Neural progenitor cell (in vitro differentiated cells): ENCODE results near the gene GUCY1B1. TPM values are rescaled to one million over a fixed set of nuclear protein-coding genes. Genes with fewer than 3 reads are reported as not detected.

Experiments
- DNase-seq: peaks from one replicate; pipeline ENCODE4 v3.0.0-alpha.2; 2016; ENCODE audit warnings: low spot score
- H2AFZ ChIP-seq: fragments of 200-600 bp; sonication (generic); replicated peaks from 2 replicates; pipeline ENCODE4 v1.6.1; 2016; ENCODE audit warnings: antibody characterized with exemption
- H3F3A ChIP-seq: fragments of 200-600 bp; sonication (generic); 2 replicates; pipeline ENCODE4 v1.6.1; 2016; ENCODE audit warnings: antibody characterized with exemption, low read depth
- H3K27ac ChIP-seq: fragments of 200-600 bp; sonication (generic); 2 replicates; pipeline ENCODE4 v1.5.1; 2016; ENCODE audit warnings: mild to moderate bottlenecking
- H3K27me3 ChIP-seq: fragments of 200-600 bp; sonication (generic); 2 replicates; pipeline ENCODE4 v1.6.1; 2016; ENCODE audit warnings: mild to moderate bottlenecking, moderate library complexity
- H3K36me3 ChIP-seq: fragments of 200-600 bp; sonication (generic); 2 replicates; pipeline ENCODE4 v1.5.1; 2016
- H3K4me1 ChIP-seq: fragments of 200-600 bp; sonication (generic); 2 replicates; pipeline ENCODE4 v1.6.1; 2016; ENCODE audit warnings: mixed run types
- H3K4me2 ChIP-seq: fragments of 200-600 bp; sonication (generic); 2 replicates; pipeline ENCODE4 v1.6.1; 2016
- H3K4me3 ChIP-seq: fragments of 200-600 bp; sonication (generic); 2 replicates; pipeline ENCODE4 v1.5.1; 2016
- H3K79me2 ChIP-seq: fragments of 200-600 bp; sonication (generic); 2 replicates; pipeline ENCODE4 v1.6.1; 2016; ENCODE audit warnings: low read depth
- H3K9ac ChIP-seq: fragments of 200-600 bp; sonication (generic); 2 replicates; pipeline ENCODE4 v1.6.1; 2016
- H3K9me3 ChIP-seq: fragments of 200-600 bp; sonication (generic); 2 replicates; pipeline ENCODE4 v1.5.1; 2016; ENCODE audit warnings: low read depth
- H4K20me1 ChIP-seq: fragments of 200-600 bp; sonication (generic); 2 replicates; pipeline ENCODE4 v1.6.1; 2016; ENCODE audit warnings: low read depth
- H3K27ac Mint-ChIP-seq: 3 replicates; pipeline ENCODE4 v1.8.0; 2021; ENCODE audit warnings: mixed read lengths
- H3K27me3 Mint-ChIP-seq: 2 replicates; pipeline ENCODE4 v1.8.0; 2022; ENCODE audit warnings: low read depth, mild to moderate bottlenecking, inconsistent platforms, moderate library complexity, mixed read lengths; ENCODE audit not compliant: insufficient read depth
- H3K36me3 Mint-ChIP-seq: 3 replicates; pipeline ENCODE4 v1.8.0; 2021; ENCODE audit warnings: mixed read lengths
- H3K4me1 Mint-ChIP-seq: 3 replicates; pipeline ENCODE4 v1.8.0; 2021; ENCODE audit warnings: mixed read lengths
- H3K4me3 Mint-ChIP-seq: 3 replicates; pipeline ENCODE4 v1.8.0; 2021; ENCODE audit warnings: mild to moderate bottlenecking, moderate library complexity, mixed read lengths
- H3K9me3 Mint-ChIP-seq: 3 replicates; pipeline ENCODE4 v1.8.0; 2020; ENCODE audit warnings: mixed read lengths
- EZH2 ChIP-seq: fragments of 200-600 bp; sonication (generic); IDR thresholded peaks from 2 replicates; pipeline ENCODE4 v1.6.1; 2017; ENCODE audit warnings: antibody characterized with exemption, mild to moderate bottlenecking, moderate library complexity
- EZH2phosphoT487 ChIP-seq: fragments of 200-600 bp; sonication (generic); IDR thresholded peaks from 2 replicates; pipeline ENCODE4 v1.6.1; 2017; ENCODE audit warnings: antibody characterized with exemption
- total RNA-seq: library from RNA; depleted of rRNA; stranded (reverse); fragments of >200 nt; gene quantifications from 2 replicates; pipeline ENCODE4 v1.2.3, GENCODE V29; 2015; ENCODE audit warnings: low replicate concordance
- TF ChIP-seq, protein P1 (sequence below): fragments of 200-600 bp; sonication (generic); IDR thresholded peaks from 2 replicates; pipeline ENCODE4 v1.5.1; 2017; ENCODE audit warnings: antibody characterized with exemption, mild to moderate bottlenecking

GUCY1B1 gene
- total RNA-seq, 1 donor from 2014 or later, result 10.9 TPM

DNA sequence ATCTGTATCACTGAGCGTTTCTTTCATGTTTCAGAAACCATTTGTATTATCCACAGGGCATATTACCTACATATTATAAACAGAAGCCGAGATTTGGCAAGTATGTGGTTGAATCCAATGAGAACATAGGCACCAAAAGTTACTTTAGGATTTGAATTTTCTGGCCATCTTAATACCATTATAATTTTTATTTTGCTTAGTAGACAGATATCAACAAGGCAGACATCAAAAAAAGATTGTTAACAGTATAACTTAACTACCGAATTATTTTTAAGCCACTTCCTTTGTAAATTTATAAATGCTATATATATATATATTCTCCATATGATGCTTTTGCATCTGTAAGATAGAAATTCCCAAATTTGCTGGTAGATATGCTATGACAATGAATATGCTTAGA is 2.2 kb downstream of the GUCY1B1 start:
- Histone ChIP-seq H3K4me2 (peak overlapping the region; percentile 91), H2AFZ (no peak overlapping the region), H4K20me1 (no peaks in the 10 kb centered on the region), H3F3A (peaks cover 6% of the 10 kb centered on the region), H3K4me3 (no peak overlapping the region), H3K9me3 (no peaks in the 10 kb centered on the region), H3K27me3 (peaks cover 23% of the 10 kb centered on the region), H3K27ac (no peak overlapping the region), H3K36me3 (no peaks in the 10 kb centered on the region), H3K9ac (no peak overlapping the region), H3K4me1 (peaks cover 24% of the 10 kb centered on the region), H3K79me2 (no peaks in the 10 kb centered on the region)
- no peak for DNase-seq
- Mint-ChIP-seq H3K27ac (no peak overlapping the region), H3K36me3 (peaks cover 6% of the 10 kb centered on the region), H3K27me3 (peaks cover 6% of the 10 kb centered on the region), H3K4me3 (peak overlapping the region; percentile 78), H3K4me1 (peaks cover 31% of the 10 kb centered on the region), H3K9me3 (peaks cover 5% of the 10 kb centered on the region)
- TF ChIP-seq, protein P1, sequence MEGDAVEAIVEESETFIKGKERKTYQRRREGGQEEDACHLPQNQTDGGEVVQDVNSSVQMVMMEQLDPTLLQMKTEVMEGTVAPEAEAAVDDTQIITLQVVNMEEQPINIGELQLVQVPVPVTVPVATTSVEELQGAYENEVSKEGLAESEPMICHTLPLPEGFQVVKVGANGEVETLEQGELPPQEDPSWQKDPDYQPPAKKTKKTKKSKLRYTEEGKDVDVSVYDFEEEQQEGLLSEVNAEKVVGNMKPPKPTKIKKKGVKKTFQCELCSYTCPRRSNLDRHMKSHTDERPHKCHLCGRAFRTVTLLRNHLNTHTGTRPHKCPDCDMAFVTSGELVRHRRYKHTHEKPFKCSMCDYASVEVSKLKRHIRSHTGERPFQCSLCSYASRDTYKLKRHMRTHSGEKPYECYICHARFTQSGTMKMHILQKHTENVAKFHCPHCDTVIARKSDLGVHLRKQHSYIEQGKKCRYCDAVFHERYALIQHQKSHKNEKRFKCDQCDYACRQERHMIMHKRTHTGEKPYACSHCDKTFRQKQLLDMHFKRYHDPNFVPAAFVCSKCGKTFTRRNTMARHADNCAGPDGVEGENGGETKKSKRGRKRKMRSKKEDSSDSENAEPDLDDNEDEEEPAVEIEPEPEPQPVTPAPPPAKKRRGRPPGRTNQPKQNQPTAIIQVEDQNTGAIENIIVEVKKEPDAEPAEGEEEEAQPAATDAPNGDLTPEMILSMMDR, result no peak
- TF ChIP-seq EZH2phosphoT487, result no peak
- no peak for TF ChIP-seq EZH2

DNA sequence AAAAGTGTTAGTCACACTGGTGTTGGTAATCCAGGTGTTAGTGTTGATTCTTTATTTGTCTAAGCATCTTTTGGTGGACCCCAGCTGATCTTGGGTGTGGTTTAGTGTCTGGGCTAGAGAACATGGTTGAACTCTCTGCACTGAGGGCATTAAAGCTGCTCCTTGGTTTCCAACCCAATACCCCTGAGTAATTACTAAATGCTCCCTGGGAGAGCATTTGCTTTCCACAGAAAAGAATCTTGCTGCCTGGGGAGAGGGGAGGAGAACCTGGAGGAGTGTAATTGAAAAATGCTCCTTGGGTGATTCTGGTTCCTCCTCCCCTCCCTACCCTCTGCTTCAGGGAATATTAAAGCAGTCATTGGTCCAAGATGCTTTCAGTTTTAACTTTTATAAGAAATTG is 3.1 kb downstream of the GUCY1B1 start:
- Mint-ChIP-seq H3K27me3 (peaks cover 6% of the 10 kb centered on the region), H3K27ac (no peak overlapping the region), H3K36me3 (peaks cover 6% of the 10 kb centered on the region), H3K9me3 (peaks cover 5% of the 10 kb centered on the region), H3K4me3 (no peak overlapping the region), H3K4me1 (peaks cover 31% of the 10 kb centered on the region)
- TF ChIP-seq EZH2 (no peak), EZH2phosphoT487 (no peak)
- TF ChIP-seq, protein P1, result no peak
- no peak overlapping the region for H3K4me3 ChIP-seq
- peaks cover 6% of the 10 kb centered on the region for H3F3A ChIP-seq
- H3K79me2 ChIP-seq, result no peaks in the 10 kb centered on the region
- H3K4me1 ChIP-seq, result peaks cover 24% of the 10 kb centered on the region
- H3K4me2 ChIP-seq, result peak overlapping the region; percentile 52
- H3K36me3 ChIP-seq, result no peaks in the 10 kb centered on the region
- no peak overlapping the region for H2AFZ ChIP-seq
- no peak overlapping the region for H3K27ac ChIP-seq
- no peaks in the 10 kb centered on the region for H3K9me3 ChIP-seq
- H3K9ac ChIP-seq, result no peak overlapping the region
- DNase-seq, result peak; percentile 73
- peaks cover 23% of the 10 kb centered on the region for H3K27me3 ChIP-seq
- H4K20me1 ChIP-seq, result no peaks in the 10 kb centered on the region

DNA sequence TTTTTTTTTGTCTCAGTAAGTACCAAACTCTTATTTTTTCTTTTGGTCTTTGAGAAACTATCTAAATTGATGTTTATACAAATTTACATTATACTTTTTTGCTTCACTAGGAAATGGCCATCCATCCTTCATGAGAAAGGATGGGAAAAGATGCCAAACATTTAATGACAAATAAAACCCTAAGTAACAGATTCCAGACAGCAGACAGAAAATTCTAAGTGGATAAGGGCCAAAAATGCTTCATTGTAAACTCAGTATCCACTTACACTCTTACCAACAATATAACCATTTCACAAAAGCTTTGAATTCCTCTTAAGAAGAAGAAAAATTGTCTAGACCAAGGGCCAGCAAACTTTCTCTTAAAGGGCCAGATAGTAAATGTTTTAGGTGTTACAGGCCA is 3.5 kb downstream of the GUCY1B1 start:
- H3K4me3 ChIP-seq, result no peak overlapping the region
- peak overlapping the region; percentile 52 for H3K4me2 ChIP-seq
- H3F3A ChIP-seq, result peaks cover 6% of the 10 kb centered on the region
- no peak for DNase-seq
- Mint-ChIP-seq H3K36me3 (peaks cover 6% of the 10 kb centered on the region), H3K4me3 (no peak overlapping the region), H3K4me1 (peaks cover 31% of the 10 kb centered on the region), H3K27ac (no peak overlapping the region), H3K9me3 (peaks cover 5% of the 10 kb centered on the region), H3K27me3 (peaks cover 6% of the 10 kb centered on the region)
- no peak overlapping the region for H2AFZ ChIP-seq
- no peaks in the 10 kb centered on the region for H3K79me2 ChIP-seq
- H3K9me3 ChIP-seq, result no peaks in the 10 kb centered on the region
- TF ChIP-seq EZH2phosphoT487, result no peak
- TF ChIP-seq, protein P1, result no peak
- TF ChIP-seq EZH2, result no peak
- H3K27ac ChIP-seq, result no peak overlapping the region
- no peaks in the 10 kb centered on the region for H4K20me1 ChIP-seq
- H3K4me1 ChIP-seq, result peaks cover 24% of the 10 kb centered on the region
- H3K9ac ChIP-seq, result no peak overlapping the region
- no peaks in the 10 kb centered on the region for H3K36me3 ChIP-seq
- H3K27me3 ChIP-seq, result peaks cover 23% of the 10 kb centered on the region
